Esophagus squamous epithelium (tissue), 4 donors: ENCODE results near the gene OR2A7.
"Not testable (repeated sequence)": the region's sequence is repeated elsewhere in the genome, so short reads cannot be mapped to it uniquely, and the experiment has no call there.

Experiments used
- CTCF ChIP-seq, 6 experiments: fragments of 450-650 bp in 4 of 6; fragments of 200-600 bp in 2 of 6; sonication (generic) in 2 of 6; IDR thresholded peaks; one replicate each; pipeline ENCODE4 v1.5.1; 2016 to 2019; ENCODE audit warnings: antibody characterized with exemption in 6 of 6, mild to moderate bottlenecking in 4 of 6, moderate library complexity in 4 of 6
- POLR2A ChIP-seq, 4 donors: fragments of 450-650 bp; IDR thresholded peaks; one replicate each; pipeline ENCODE4 v1.6.1; 2017; ENCODE audit warnings: antibody characterized with exemption in 4 of 4, mild to moderate bottlenecking in 4 of 4, moderate library complexity in 3 of 4

GRCh38 chr7:144303607-144304006 is 39.0 kb upstream of the OR2A7 start:
- not testable (repeated sequence) for TF ChIP-seq CTCF, POLR2A (IDR thresholded peaks at IDR 0.05)
